GM21447 (cell line): ENCODE data around the gene TARS1.

Experiments
- ATAC-seq: cut with Tn5 transposase; IDR thresholded peaks from one replicate; pipeline ENCODE4 v1.9.1; 2021; ENCODE audit not compliant: unreplicated experiment

TARS1 gene

DNA sequence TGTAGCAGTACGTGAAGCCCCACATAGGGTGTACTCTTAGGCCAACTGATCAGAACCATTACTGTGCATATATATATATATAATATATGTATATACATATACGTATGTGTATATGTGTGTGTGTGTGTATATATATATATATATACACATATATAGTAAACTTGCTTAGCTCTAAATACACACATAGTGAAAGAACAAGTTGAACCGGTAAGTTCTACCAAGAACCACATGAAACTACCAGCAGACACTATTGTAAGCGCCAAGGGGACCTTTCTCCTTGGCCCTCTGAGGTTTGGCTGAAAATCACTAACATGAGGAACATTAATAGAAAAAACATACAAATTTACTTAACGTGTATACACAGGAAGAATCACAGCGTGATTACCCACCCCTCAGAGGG lies 1.8 kb upstream of the TARS1 start:
- no peak for ATAC-seq

- no peak for ATAC-seq
Observed at GRCh38 chr5:33439905-33440481, 772 bp upstream of the TARS1 start.

DNA sequence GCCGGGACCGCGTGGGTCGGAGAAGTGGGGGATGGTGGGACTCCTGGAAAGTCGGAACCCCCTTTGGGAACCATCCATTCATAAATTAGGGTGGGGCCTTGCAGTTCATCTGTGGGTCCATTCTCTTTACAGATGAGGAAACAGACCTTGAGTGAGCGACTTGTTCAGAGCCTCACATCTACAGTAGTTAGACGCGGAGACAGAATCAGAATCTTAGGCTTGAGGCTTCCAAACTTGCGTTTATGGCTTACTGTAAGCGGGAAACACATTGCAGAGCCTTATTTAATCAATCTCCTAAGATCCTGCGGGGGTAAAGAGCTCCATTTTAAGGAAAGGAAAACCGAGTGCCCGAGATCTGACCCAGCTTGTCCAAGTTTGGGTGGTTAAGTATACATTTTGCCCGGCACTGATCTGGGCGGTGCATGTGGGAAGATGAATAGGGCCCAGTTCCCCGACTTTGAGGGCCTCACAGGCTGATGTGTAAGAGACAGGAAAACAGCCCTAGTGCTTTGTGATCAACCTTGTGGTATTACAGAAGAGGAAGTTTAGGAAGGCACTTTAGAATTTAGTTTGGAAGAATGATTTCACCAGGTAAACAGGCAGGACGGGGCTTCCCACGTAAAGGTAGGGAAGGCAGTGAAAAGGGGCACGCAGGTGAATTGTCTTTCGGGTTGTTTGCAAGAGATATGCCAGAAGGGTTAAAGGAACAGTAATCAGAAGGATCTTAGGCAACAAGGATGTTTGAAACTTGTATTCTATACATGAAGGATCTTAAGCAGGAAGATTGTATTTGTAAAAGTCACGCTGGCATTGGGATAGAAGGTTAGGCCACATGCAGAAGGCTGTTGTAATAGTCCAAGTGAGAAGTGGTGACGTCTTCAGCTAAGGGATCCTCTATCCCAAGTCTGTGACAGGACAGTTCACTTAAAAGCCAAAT lies 744 bp downstream of the TARS1 start:
- peak; percentile 31 for ATAC-seq

- no peak for ATAC-seq
Observed at GRCh38 chr5:33444542-33444941, 3.8 kb downstream of the TARS1 start.

GRCh38 chr5:33445798-33446197 lies 5.0 kb downstream of the TARS1 start:
- ATAC-seq = no peak

GRCh38 chr5:33448118-33448517 lies 7.4 kb downstream of the TARS1 start:
- ATAC-seq = no peak

DNA sequence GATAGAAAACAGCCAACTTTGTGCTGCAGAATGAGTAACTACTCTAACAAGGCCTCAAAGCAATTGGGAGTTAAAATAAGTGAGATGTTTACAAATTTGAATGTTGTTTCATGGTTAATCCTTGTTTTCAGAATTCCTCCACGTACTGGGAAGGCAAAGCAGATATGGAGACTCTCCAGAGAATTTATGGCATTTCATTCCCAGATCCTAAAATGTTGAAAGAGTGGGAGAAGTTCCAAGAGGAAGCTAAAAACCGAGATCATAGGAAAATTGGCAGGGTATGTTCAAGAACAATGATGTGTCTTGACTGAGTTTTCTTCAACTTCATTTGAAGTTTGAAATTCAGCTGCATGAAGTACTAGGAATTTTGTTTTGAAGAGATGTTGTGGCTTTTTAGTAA lies 16.4 kb downstream of the TARS1 start:
- ATAC-seq = no peak

DNA sequence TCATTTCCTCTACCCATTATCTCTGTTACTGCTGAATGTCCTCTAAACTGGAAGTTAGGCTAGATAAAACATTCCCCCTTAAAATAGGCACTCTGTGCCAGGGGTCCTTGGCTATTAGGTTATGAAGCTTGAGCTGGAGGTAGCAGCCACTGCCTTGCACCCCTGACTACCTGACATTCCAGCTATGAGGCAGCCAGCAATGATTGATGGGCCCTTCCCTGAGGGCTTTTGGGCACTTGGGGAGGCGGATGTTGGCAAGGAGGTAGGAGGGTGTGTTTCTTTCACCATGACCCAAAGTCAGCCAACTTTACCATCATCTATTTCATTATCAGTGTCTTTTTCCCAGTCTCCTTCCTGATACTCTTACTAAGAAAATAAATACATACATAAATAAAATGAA lies 17.1 kb downstream of the TARS1 start:
- no peak for ATAC-seq

GRCh38 chr5:33460210-33460609 lies 19.4 kb downstream of the TARS1 start:
- no peak for ATAC-seq

DNA sequence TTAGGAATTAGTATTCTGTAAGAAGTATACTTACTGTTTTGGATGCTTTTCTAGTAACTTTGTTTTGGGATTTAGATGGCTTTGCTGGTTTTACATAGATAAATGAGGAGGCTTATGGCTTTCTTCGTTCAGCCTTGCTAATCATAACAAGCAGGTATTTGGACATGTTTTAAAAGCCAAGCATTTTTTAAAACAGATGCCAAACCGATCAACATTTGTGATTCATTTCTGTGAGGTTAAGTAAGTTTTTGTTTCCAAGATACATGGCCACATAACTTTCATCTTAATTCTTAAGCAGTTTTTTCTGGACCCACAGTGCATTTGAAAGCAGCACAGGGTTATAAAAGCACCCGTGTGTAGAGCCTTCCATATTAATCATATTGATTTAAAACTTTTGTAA lies 21.7 kb downstream of the TARS1 start:
- no peak for ATAC-seq

GRCh38 chr5:33465120-33465519 lies 24.4 kb downstream of the TARS1 start:
- ATAC-seq = no peak

DNA sequence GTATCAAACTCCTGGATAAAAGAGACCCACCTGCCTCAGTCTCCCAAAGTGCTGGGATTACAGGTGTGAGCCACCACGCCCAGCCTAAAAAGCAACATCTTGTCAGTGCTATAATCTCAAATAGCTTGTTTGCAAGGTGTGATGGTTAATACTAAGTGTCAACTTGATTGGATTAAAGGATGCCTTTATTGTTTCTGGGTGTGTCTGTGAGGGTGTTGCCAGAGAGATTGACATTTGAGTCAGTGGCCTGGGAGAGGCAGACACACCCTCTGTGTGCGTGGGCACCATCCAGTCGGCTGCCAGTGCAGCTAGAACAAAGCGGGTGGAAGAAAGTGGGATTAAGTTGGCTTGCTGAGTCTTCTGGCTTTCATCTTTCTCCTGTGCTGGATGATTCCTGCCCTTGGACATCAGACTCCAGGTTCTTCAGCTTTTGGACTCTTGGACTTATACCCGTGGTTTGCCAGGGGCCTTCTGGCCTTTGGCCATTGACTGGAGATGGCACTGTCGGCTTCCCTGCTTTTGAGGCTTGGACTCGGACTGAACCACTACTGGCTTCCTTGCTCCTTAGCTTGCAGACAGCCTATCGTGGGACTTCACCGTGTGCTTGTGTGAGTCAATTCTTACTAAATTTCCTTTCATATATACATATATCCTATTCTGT lies 28.1 kb downstream of the TARS1 start:
- ATAC-seq = no peak

DNA sequence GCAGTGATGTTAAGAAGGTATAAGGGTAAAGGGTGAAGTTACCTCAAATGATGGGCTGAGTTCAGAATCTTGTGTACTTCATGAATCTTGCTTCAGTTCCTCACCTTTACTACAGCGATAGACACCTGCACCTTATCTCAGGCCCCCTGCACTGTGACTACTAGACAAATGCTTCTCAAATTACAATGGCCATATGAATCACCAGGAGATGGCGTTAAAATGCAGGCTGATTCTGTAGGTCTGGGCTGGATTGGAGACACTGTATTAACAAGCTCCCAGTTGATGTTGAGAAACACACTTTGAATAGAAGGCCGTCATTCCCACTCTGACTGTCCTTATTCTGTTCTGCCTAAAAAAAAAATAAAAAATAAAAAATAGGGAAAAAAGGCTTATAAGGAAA lies 29.8 kb downstream of the TARS1 start:
- no peak for ATAC-seq

- no peak for ATAC-seq
Observed at GRCh38 chr5:33472805-33473409, 32.1 kb downstream of the TARS1 start.

DNA sequence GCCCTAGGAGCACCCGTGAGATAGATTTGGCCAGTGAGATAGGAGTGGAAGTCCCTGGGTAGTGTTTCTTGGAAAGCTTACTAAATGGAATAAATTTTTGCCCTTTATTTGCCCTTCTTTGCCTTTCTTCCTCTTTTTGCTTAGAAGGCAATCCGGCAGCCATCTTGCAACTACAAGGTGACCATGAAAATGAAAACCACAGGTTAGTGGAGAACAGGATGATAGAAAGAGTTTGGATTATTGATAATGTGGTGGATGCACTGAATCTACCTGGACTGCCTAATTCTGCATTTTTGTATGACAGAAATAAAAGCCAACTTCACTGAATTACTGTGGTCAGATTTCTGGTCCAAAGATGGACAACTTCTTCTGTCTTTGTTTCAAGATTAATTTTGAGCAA lies 33.2 kb downstream of the TARS1 start:
- ATAC-seq = no peak

DNA sequence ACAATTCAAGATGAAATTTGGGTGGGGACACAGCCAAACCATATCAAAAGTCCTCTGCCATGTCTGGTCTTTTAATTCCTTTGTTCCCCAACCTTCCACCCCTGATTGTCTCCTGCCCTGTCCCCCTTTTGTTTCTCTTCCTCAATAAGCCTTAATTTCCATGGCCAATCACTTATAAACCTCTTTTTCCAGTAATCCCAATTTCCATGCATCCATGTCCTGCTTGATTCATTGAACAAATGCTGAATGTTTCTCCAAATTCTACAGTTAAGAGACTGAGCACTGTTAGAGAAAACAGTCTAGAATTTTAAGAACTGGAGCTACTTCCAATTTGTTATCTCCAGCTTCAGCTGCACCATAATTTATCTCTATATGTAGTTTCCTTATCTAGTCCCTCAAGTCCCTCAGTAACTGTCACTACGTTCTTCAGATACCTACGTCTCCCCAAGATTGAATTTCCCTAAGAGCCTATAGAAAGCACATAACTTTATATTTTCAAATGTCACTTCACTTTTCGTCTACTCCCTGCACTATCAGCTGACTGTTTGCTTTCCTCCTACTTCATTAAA lies 34.2 kb downstream of the TARS1 start:
- ATAC-seq = no peak

GRCh38 chr5:33475706-33476105 lies 34.9 kb downstream of the TARS1 start:
- ATAC-seq = no peak

DNA sequence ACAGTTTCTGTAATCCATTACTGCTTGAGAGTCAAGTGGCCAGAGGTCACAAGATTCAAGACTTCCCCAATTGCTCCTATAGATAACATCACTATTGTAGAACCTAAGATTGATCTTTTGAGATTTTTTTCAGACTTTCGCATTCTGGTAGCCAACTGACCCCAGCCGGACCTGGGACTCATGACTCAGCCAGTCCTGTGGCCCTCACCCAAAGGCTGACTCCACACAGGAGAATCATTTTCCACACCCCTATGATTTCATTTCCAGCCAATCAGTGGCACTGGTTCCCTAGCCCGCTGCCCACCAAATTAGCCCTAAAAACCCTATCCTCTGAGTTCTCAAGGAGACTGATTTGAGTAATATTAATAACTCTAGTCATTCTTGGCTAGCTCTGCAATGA lies 36.2 kb downstream of the TARS1 start:
- ATAC-seq = no peak

DNA sequence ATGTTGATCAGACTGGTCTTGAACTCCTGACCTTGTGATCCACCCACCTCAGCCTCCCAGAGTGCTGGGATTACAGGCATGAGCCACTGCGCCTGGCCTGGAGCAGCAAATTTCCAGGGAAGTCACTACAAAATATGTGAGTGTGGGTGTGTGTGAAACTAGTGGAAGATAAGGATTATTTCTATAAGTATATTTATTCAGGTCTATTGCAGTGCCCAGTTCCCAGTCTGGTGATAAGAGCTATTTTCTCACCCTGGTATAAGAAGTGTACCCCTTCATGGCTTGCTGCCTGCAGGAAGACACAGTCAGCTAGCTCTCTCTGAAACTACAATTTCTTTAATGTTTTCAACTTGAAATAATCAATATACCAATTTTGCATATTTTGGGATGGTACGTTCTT lies 37.1 kb downstream of the TARS1 start:
- ATAC-seq = no peak

- no peak for ATAC-seq
Observed at GRCh38 chr5:33479311-33479710, 38.5 kb downstream of the TARS1 start.

DNA sequence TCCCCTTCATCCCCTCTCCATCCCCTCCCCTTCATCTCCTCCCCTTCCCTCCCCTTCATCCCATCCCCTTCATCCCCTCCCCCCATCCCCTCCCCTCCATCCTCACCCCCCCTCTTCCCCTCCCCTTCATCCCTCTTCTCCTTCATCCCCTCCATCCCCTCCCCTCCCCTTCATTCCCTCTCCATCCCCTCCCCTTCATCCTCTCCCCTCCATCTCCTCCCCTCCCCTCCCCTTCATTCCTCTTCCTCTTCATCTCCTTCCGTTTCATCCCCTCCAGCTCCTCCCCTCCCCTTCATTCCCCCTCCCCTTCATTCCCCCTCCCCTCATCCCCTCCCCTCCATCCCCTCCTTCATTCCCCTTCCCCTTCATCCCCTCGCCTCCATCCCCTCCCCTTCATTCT lies 40.1 kb downstream of the TARS1 start:
- ATAC-seq = no peak
